ENCODE data around the gene QKI. TPM values are rescaled to one million over a fixed set of nuclear protein-coding genes. Genes with fewer than 3 reads are reported as not detected.

QKI gene
- total RNA-seq, 1 donor from 2014 or later = 449 TPM

DNA sequence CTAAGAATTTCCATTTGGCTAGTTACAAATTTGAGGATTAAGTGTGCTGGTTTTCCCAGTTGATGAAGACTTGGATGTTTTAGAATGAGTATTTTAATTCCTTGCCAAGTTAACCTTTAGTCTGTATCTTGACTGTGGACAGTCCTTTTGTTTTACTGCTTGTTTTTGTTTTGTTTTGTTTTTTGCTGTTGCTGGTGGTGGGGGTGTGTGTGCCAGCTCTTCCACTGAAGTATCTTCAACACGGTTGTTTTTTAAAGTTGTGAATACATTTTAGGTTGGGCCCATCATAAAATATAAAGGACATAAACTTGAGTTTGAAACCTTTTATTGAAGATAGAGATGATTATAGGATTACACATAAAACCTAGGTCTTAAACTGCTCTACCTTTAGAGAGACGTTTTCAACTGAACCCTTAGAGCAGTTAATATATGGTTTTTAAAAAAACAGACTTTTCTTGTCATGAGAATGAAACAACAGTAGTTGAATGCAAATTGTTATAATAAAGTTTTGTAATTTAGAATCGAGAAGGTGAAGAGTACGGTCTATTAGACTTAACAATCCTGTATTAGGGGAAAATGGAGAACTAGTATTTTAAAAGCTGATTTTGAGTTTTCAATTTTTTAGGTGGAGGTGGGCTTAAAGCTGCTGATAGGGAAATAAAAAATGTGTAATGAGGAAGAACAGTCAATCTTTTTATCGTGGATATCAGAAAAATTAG, 4.0 kb downstream of the QKI start:
- H3K4me1 ChIP-seq = peaks cover 80% of the 10 kb centered on the region
- peak overlapping the region; percentile 99 for H3K27ac ChIP-seq (replicated peaks)

DNA sequence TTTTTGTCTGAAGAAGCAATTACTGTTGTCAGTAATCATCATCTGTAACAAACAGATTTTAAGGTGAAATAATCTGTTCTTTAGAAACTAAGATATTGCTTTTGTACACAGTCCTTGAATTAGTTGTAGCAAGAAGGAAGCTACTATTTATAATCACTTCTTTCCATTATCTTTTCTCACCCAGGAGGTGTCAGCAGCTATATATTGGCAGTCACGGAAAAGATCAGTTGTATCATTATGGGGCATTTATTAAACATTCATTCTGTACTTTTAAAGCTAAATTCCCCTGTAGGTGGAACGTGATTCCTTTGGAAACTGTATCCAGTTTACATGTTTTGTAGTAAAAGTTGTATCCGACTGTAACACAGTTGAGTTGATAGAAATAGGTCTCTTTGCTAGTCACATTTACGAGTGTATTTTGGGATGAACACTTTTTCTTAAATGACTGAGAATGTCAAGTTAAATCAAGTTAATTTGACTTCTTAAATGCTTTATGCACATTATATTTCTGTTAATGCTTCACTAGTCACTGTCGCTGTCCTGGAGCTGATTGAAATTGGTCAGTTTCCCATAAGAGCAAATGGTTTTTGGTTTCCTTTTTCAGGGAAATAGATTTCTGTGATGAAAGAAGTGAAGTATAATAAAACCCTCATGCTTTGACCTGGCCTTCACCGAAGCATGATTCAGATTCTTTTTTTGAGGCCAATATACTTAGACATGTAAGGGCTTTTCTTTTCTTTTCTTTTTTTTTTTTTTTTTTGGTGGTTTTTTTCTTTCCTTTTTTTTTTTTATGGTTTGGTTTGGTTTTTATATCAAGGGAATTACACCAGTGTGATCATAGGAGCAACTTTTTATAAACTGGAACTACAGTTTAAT, 5.1 kb downstream of the QKI start:
- H3K9me3 ChIP-seq (replicated peaks) = no peaks in the 10 kb centered on the region
- peaks cover 89% of the 10 kb centered on the region for H3K4me1 ChIP-seq
- H3K27ac ChIP-seq (replicated peaks) = peak overlapping the region; percentile 99
- intact Hi-C loops (cut with micrococcal nuclease) = loop anchor here (5.0 to 10.0 kb wide), 3 partner anchors 237 to 683 kb away; no protein-coding TSS in a partner anchor
- H3K4me3 ChIP-seq = peak overlapping the region; percentile 91
- TF ChIP-seq, protein P1, sequence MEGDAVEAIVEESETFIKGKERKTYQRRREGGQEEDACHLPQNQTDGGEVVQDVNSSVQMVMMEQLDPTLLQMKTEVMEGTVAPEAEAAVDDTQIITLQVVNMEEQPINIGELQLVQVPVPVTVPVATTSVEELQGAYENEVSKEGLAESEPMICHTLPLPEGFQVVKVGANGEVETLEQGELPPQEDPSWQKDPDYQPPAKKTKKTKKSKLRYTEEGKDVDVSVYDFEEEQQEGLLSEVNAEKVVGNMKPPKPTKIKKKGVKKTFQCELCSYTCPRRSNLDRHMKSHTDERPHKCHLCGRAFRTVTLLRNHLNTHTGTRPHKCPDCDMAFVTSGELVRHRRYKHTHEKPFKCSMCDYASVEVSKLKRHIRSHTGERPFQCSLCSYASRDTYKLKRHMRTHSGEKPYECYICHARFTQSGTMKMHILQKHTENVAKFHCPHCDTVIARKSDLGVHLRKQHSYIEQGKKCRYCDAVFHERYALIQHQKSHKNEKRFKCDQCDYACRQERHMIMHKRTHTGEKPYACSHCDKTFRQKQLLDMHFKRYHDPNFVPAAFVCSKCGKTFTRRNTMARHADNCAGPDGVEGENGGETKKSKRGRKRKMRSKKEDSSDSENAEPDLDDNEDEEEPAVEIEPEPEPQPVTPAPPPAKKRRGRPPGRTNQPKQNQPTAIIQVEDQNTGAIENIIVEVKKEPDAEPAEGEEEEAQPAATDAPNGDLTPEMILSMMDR (IDR thresholded peaks at IDR 0.05; ENCODE audit: borderline replicate concordance) = no peak
- no peak for DNase-seq
- H3K36me3 ChIP-seq = no peaks in the 10 kb centered on the region
- no peaks in the 10 kb centered on the region for H3K27me3 ChIP-seq (ENCODE audit: low read depth)

More for the DNA sequence above, 4.0 kb downstream of the QKI start:
- H3K36me3 ChIP-seq = no peaks in the 10 kb centered on the region
- TF ChIP-seq, protein P1 (IDR thresholded peaks at IDR 0.05; ENCODE audit: borderline replicate concordance) = no peak
- H3K4me3 ChIP-seq = peak overlapping the region; percentile 91
- no peaks in the 10 kb centered on the region for H3K27me3 ChIP-seq (ENCODE audit: low read depth)
- DNase-seq = no peak
- no peaks in the 10 kb centered on the region for H3K9me3 ChIP-seq (replicated peaks)
- intact Hi-C loops (cut with micrococcal nuclease) = loop anchor here (5.0 kb wide), 1 partner anchor 236 kb away; no protein-coding TSS in a partner anchor

DNA sequence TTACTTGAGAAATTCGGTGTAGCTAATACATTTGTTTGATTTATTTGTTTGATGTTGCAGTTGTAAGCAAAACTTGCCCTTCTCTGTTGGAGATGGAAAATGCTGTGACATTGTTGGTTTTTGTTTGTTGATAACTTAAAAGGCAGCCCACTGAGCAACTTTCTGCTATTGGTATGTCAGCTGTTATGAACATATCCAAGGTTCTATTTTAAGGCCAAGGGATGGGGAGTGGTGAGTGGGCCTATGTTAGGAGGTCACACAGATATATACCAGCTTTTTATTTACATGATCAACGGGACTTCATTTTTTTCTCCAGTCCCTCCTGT, 5.7 kb downstream of the QKI start:
- no peak for DNase-seq
- H3K36me3 ChIP-seq = no peaks in the 10 kb centered on the region
- no peaks in the 10 kb centered on the region for H3K9me3 ChIP-seq (replicated peaks)
- peak overlapping the region; percentile 91 for H3K4me3 ChIP-seq
- TF ChIP-seq, protein P1 (IDR thresholded peaks at IDR 0.05; ENCODE audit: borderline replicate concordance) = no peak
- H3K27ac ChIP-seq (replicated peaks) = peak overlapping the region; percentile 99
- intact Hi-C loops (cut with micrococcal nuclease) = loop anchor here (5.0 to 10.0 kb wide), 2 partner anchors 535 to 682 kb away; no protein-coding TSS in a partner anchor
- no peaks in the 10 kb centered on the region for H3K27me3 ChIP-seq (ENCODE audit: low read depth)
- H3K4me1 ChIP-seq = peaks cover 92% of the 10 kb centered on the region

DNA sequence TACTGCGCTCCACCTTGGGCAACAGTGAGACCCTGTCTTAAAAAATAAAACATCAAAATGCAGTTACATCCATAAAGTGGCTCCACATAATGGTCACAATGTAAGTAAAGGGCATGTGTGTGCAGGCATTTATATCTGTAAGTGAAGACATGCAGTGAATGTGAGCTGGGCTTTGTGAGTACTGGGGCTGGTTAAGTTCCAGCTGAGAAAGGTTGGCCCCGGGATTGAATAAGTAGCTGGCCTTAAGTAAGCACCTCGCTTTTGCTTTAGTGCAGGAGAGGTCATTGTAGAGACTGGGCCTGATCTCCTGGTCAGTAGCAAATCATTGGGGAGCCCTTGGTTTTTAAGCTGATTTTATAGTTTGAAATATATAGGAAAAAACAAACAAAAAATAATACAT, 8.0 kb downstream of the QKI start:
- peaks cover 98% of the 10 kb centered on the region for H3K4me1 ChIP-seq
- no peaks in the 10 kb centered on the region for H3K36me3 ChIP-seq
- intact Hi-C loops (cut with micrococcal nuclease) = loop anchor here (5.0 to 10.0 kb wide), 2 partner anchors 532 to 680 kb away; no protein-coding TSS in a partner anchor
- H3K9me3 ChIP-seq (replicated peaks) = no peaks in the 10 kb centered on the region
- peak overlapping the region; percentile 99 for H3K27ac ChIP-seq (replicated peaks)
- TF ChIP-seq, protein P1 (IDR thresholded peaks at IDR 0.05; ENCODE audit: borderline replicate concordance) = no peak
- H3K27me3 ChIP-seq (ENCODE audit: low read depth) = no peaks in the 10 kb centered on the region
- H3K4me3 ChIP-seq = peak overlapping the region; percentile 91
- no peak for DNase-seq

DNA sequence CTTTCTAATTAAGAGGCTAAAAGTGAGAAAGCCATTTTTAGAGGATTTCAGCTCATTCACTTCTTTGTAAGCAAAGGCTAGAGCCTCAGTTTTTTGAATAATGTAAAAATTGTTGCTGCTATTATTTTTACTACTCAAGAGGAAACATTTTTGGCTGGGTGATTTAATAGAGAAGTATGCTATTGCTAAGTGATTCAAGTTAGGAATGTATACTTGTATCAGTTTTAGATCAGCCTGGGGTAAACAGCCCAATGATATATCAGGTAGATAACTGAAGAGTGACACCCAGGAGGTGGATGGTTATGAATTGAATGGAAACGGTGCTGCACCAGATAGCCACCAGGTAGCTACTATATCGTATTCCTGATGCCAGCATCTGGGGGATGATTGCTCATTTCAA, 9.2 kb downstream of the QKI start:
- H3K36me3 ChIP-seq = no peaks in the 10 kb centered on the region
- H3K27ac ChIP-seq (replicated peaks) = peak overlapping the region; percentile 99
- DNase-seq = no peak
- H3K9me3 ChIP-seq (replicated peaks) = no peaks in the 10 kb centered on the region
- peaks cover 99% of the 10 kb centered on the region for H3K4me1 ChIP-seq
- TF ChIP-seq, protein P1 (IDR thresholded peaks at IDR 0.05; ENCODE audit: borderline replicate concordance) = no peak
- intact Hi-C loops (cut with micrococcal nuclease) = loop anchor here (5.0 to 10.0 kb wide), 2 partner anchors 531 to 679 kb away; no protein-coding TSS in a partner anchor
- peak overlapping the region; percentile 91 for H3K4me3 ChIP-seq
- no peaks in the 10 kb centered on the region for H3K27me3 ChIP-seq (ENCODE audit: low read depth)

All from left ventricle myocardium inferior (tissue), 1 donor.